NT2/D1 (cell line): ENCODE data around the gene PADI4.

ENCODE experiments used
- DNase-seq: peaks from one replicate; pipeline ENCODE4 v3.0.0-alpha.2; 2011; ENCODE audit warnings: low read depth, low spot score
- H3K27me3 ChIP-seq: 2 replicates; pipeline ENCODE4 v1.6.0; 2011; ENCODE audit warnings: mild to moderate bottlenecking; ENCODE audit not compliant: insufficient read length, insufficient read depth
- H3K36me3 ChIP-seq: 2 replicates; pipeline ENCODE4 v1.6.1; 2011; ENCODE audit warnings: mild to moderate bottlenecking, low read length, mixed read lengths; ENCODE audit not compliant: insufficient read depth, insufficient read length
- H3K4me1 ChIP-seq: 2 replicates; pipeline ENCODE4 v1.5.1; 2011; ENCODE audit not compliant: insufficient read depth, insufficient read length
- H3K4me3 ChIP-seq: 2 replicates; pipeline ENCODE4 v1.5.1; 2011; ENCODE audit warnings: low read depth; ENCODE audit not compliant: insufficient read length
- H3K9ac ChIP-seq: 2 replicates; pipeline ENCODE4 v1.6.0; 2011; ENCODE audit warnings: low read depth; ENCODE audit not compliant: insufficient read length
- H3K9me3 ChIP-seq: 2 replicates; pipeline ENCODE4 v1.5.1; 2011; ENCODE audit warnings: mild to moderate bottlenecking, low read length; ENCODE audit not compliant: insufficient read depth
- SUZ12 ChIP-seq: IDR thresholded peaks from 2 replicates; pipeline ENCODE4 v1.6.1; 2011; ENCODE audit not compliant: insufficient read length, insufficient read depth; ENCODE audit errors: extremely low read depth
- YY1 ChIP-seq: IDR thresholded peaks from 2 replicates; pipeline ENCODE4 v1.6.1; 2011; ENCODE audit not compliant: insufficient read length, insufficient read depth
- ZNF274 ChIP-seq: IDR thresholded peaks from 2 replicates; pipeline ENCODE4 v1.6.1; 2011; ENCODE audit warnings: mild to moderate bottlenecking, low read depth, low read length

PADI4 gene

GRCh38 chr1:17286646-17287045 lies 21.4 kb upstream of the PADI4 start:
- no peak for DNase-seq
- Histone ChIP-seq H3K9me3 (no peaks in the 10 kb centered on the region), H3K36me3 (no peaks in the 10 kb centered on the region), H3K27me3 (no peaks in the 10 kb centered on the region), H3K4me3 (no peak overlapping the region), H3K4me1 (peaks cover 7% of the 10 kb centered on the region), H3K9ac (no peak overlapping the region)
- no peak for TF ChIP-seq SUZ12
- TF ChIP-seq ZNF274, result no peak
- no peak for TF ChIP-seq YY1

GRCh38 chr1:17287130-17287776 lies 20.7 kb upstream of the PADI4 start:
- Histone ChIP-seq H3K4me1 (peaks cover 7% of the 10 kb centered on the region), H3K9ac (no peak overlapping the region), H3K9me3 (no peaks in the 10 kb centered on the region), H3K27me3 (no peaks in the 10 kb centered on the region), H3K4me3 (no peak overlapping the region), H3K36me3 (no peaks in the 10 kb centered on the region)
- TF ChIP-seq YY1 (no peak), ZNF274 (no peak), SUZ12 (no peak)
- DNase-seq, result no peak

GRCh38 chr1:17289721-17290120 lies 18.3 kb upstream of the PADI4 start:
- no peaks in the 10 kb centered on the region for H3K27me3 ChIP-seq
- TF ChIP-seq SUZ12, result no peak
- TF ChIP-seq YY1, result no peak
- no peak for TF ChIP-seq ZNF274
- H3K9me3 ChIP-seq, result no peaks in the 10 kb centered on the region
- no peak for DNase-seq
- H3K4me3 ChIP-seq, result no peak overlapping the region
- H3K36me3 ChIP-seq, result no peaks in the 10 kb centered on the region
- H3K9ac ChIP-seq, result no peak overlapping the region
- peaks cover 7% of the 10 kb centered on the region for H3K4me1 ChIP-seq

DNA sequence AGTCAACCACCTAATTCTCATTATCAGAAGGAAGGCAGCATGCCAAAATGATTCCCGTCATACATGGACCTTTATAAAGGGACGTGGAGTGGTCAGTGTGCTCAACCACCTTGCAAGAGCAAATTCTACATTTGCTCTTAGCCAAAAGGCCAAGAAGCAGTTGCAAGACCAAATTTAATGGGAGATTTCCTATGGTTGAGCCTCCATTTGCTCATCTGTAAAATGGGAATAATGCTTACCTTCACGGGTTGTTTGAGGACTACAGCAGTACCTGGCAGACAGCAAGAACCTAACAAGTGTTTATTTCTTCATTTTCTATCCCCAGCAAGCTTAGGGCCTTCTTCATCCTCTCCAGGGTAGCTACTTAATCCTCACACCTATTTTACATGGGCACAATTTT lies 17.4 kb upstream of the PADI4 start:
- no peaks in the 10 kb centered on the region for H3K27me3 ChIP-seq
- no peak for DNase-seq
- peaks cover 7% of the 10 kb centered on the region for H3K4me1 ChIP-seq
- H3K4me3 ChIP-seq, result no peak overlapping the region
- H3K9ac ChIP-seq, result no peak overlapping the region
- H3K36me3 ChIP-seq, result no peaks in the 10 kb centered on the region
- no peaks in the 10 kb centered on the region for H3K9me3 ChIP-seq
- no peak for TF ChIP-seq ZNF274
- no peak for TF ChIP-seq YY1
- no peak for TF ChIP-seq SUZ12

DNA sequence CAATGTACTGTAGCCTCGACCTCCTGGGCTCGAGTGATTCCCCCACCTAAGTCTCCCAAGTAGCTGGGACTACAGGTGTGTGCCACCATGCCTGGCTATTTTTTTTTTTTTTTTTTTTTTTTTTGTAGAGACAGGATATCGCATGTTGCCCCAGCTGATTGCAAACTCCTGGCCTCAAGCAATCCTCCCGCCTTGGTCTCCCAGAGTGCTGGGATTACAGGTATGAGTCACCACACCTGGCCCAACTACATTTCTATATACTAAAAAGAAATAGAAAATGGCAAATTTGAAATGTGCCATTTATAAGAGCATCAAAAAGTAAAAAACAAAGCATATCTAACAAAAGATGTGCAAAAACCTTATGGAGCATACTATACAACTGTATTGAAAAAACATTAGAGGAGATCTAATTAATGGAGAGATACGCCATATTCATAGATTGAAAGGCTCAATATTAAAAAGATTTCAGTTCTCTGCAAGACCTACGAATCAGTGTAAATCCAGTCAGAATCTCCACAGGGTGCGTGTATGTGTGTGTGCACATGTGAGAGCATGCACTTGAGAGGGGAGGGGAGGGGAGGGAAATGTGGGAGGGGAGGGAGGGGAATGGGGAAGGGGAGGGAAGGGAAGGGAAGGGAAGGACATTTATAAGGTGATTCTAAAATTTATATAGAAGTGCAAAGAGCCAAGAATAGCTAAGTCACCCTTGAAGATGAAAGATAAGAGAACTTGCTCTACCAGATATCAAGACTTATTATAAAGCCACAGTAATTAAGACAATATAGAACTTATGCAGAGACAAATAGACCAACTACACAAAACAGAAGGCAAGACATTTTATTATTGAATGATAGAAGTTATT lies 15.5 kb upstream of the PADI4 start:
- DNase-seq, result no peak
- no peaks in the 10 kb centered on the region for H3K9me3 ChIP-seq
- TF ChIP-seq YY1 (no peak), SUZ12 (no peak), ZNF274 (no peak)
- no peaks in the 10 kb centered on the region for H3K36me3 ChIP-seq
- no peaks in the 10 kb centered on the region for H3K27me3 ChIP-seq
- no peak overlapping the region for H3K9ac ChIP-seq
- no peak overlapping the region for H3K4me3 ChIP-seq
- no peaks in the 10 kb centered on the region for H3K4me1 ChIP-seq

- Histone ChIP-seq H3K9ac (no peak overlapping the region), H3K4me3 (no peak overlapping the region), H3K4me1 (no peaks in the 10 kb centered on the region), H3K9me3 (no peaks in the 10 kb centered on the region), H3K27me3 (no peaks in the 10 kb centered on the region), H3K36me3 (no peaks in the 10 kb centered on the region)
- DNase-seq, result no peak
- no peak for TF ChIP-seq SUZ12
Observed at GRCh38 chr1:17293681-17294425, 14.1 kb upstream of the PADI4 start.

- Histone ChIP-seq H3K9me3 (no peaks in the 10 kb centered on the region), H3K27me3 (no peaks in the 10 kb centered on the region), H3K36me3 (no peaks in the 10 kb centered on the region), H3K4me3 (no peak overlapping the region), H3K4me1 (no peaks in the 10 kb centered on the region), H3K9ac (no peak overlapping the region)
- no peak for DNase-seq
- TF ChIP-seq SUZ12, result no peak
Observed at GRCh38 chr1:17295292-17295691, 12.7 kb upstream of the PADI4 start.
